Middle frontal gyrus (tissue), 1 donor: ENCODE results near the gene XPNPEP2.

ENCODE experiments used
- DNase-seq: peaks from one replicate; pipeline ENCODE4 v3.0.0-alpha.2; 2015; ENCODE audit warnings: low spot score; ENCODE audit errors: extremely low spot score

The XPNPEP2 gene

GRCh38 chrX:129793604-129794191 lies 54.9 kb downstream of the XPNPEP2 start:
- DNase-seq: no peak

DNA sequence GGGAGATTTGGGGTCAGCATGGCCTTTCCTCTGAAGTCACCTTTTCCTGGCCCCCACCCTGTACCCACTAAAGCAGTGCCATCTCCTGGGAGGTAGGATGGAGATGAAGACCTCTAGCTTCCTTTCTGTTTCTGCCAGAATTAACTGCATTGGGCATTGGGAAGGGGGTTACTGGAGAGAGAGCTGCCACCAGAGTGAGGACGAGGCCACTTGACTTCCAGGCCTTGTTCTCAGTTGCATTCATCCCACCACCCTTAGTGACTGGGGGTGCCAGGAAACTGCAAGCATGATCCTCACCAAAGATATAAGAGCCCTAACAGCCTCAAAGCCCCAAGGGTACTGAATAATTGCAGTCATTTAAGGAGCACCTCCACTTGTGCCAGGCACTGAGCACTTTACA lies 56.8 kb downstream of the XPNPEP2 start:
- no peak for DNase-seq

GRCh38 chrX:129797251-129797906 lies 58.6 kb downstream of the XPNPEP2 start:
- no peak for DNase-seq

- DNase-seq: no peak
Observed at GRCh38 chrX:129798456-129798855, 59.7 kb downstream of the XPNPEP2 start.

DNA sequence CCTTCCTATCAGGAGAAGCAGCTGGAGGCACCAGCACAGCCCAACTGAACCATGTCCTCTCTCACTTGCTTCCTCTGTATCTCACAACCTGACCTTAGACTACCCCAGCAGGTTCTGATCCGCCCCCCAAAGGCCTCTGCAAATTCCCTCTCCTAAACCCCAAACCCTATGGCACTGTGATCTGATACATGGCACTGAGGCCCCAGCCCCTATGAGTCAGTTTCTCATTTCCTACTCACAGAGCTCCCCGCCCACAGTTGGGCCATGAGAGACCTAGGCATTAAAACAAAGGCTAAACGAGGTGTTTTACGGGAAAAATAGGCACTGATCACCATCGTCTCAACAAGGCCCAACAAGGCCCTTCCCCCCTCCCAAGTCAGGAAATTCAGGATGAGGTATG lies 60.1 kb downstream of the XPNPEP2 start:
- no peak for DNase-seq

- DNase-seq: no peak
Observed at GRCh38 chrX:129800186-129800585, 61.4 kb downstream of the XPNPEP2 start.

DNA sequence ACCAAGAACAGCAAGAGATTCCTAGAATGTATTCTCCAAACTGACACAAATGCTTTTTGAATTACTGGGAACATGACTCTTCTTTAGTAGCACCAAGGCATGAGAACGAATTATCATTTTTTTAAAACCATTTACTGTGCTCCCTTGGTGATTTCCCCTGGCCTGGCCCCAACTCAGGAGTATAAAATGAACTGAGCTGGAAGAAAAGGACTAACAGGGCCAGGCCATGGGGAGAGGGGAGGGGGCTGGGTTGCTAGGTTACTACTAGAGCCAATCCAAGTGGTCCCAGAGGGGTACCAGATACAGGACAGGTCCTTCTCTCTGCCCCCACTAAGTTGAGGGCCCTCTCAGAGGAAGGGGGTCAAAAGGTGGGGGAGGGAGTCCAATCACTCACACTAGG lies 64.1 kb downstream of the XPNPEP2 start:
- DNase-seq: no peak

- DNase-seq: no peak
Observed at GRCh38 chrX:129804806-129805205, 66.0 kb downstream of the XPNPEP2 start.

DNA sequence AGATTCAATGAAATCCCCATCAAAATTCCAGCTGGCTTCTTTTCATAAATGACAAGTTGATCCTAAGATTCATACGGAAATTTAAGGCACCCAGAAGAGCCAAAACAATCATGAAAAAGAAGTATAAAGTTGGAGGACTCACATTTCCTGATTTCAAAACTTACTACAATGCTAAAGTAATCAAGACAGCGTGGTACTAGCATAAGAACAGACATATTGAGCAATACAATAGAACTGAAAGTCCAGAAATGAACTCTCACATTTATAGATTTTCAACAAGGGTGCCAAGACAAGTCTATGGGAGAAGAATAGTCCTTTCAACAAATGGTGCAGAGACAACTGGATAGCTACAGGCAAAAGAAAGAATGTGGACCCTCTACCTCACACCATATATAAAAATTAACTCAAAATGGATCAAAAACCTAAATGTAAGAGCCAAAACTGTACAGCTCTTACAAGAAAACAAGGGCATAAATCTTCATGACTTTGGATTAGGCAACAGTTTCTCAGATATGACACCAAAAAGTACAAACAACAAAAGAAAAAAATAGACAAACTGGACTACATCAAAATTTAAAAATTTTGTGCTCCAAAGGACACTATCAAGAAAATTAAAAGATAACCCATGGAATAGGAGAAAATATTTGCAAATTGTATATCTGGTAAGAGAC lies 69.5 kb downstream of the XPNPEP2 start:
- no peak for DNase-seq

DNA sequence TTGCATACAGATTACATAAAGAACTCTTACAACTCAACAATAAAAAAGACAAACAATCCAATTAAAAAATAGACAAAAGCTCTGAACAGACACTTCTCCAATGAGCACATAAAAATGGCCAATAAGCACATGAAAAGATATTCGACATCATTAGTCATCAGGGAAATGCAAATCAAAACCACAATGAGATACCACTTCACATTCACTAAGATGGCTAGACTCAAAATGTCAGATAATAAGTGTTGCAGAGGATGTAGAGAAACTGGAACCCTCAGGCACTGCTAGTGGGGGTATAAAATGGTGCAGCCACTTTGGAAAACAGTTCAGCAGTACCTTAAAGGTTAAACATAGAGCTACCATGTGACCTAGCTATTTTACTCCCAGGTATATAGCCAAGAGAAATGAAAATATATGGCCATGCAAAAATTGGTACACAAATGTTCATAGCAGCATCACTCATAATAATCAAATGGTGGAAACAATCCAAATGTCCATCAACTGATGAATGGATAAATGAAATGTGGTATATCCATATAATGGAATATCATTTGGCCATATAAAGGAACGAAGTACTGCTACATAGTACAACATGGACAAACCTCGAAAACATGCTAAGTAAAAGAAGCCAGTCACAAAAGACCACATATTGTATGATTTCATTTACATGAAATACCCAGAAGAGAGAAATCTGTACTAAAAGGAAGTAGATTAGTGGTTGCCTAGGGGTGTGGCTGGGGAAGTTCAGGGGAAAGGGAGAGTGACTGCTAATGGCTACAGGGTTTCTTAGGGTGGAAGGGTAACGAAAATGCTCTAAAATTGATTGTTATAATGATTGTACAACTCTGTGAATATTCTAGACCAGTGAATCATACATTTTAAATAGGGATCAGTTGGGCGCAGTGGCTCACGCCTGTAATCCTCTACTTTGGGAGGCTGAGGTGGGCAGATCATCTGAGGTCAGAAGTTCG lies 70.3 kb downstream of the XPNPEP2 start:
- no peak for DNase-seq

GRCh38 chrX:129813662-129814368 lies 75.0 kb downstream of the XPNPEP2 start:
- DNase-seq: no peak

DNA sequence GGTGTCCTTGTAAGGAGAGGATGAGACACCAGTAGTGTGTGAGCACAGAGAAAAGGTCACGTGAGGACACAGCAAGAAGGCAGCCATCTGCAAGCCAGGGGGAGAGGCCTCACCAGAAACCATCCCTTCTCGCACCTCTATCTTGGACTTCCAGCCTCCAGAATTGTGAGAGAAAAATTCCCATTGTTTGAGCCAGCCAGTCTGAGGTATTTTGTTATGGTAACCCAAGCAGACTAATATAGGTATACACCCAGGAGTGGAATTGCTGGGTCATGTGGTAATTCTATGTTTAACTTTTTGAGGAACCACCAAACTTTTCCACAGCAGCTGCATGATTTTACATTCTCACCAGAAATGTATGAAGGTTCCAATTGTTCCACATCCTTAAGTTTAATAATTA lies 79.3 kb downstream of the XPNPEP2 start:
- no peak for DNase-seq
